HepG2 (cell line): ENCODE data around the gene CYSRT1. TPM values are rescaled to one million over a fixed set of nuclear protein-coding genes. Genes with fewer than 3 reads are reported as not detected.

ENCODE experiments used
- ARID4A ChIP-seq: sonication (generic); formaldehyde crosslinking; IDR thresholded peaks from 2 replicates; pipeline ENCODE4 v1.5.0; 2020; ENCODE audit warnings: mild to moderate bottlenecking, missing genetic modification reagents, borderline replicate concordance
- FIP1L1 ChIP-seq: fragments of 200-400 bp; formaldehyde crosslinking; IDR thresholded peaks from 2 replicates; pipeline ENCODE4 v1.6.1; 2018; ENCODE audit warnings: low read depth, mild to moderate bottlenecking, low read length, moderate library complexity, borderline replicate concordance; ENCODE audit not compliant: insufficient read depth
- FOXK1 ChIP-seq: sonication (generic); formaldehyde crosslinking; IDR thresholded peaks from 2 replicates; pipeline ENCODE4 v1.4.0; 2020; ENCODE audit warnings: low read depth, missing genetic modification reagents, borderline replicate concordance
- HOXA3 ChIP-seq: sonication (generic); formaldehyde crosslinking; IDR thresholded peaks from 2 replicates; pipeline ENCODE4 v1.5.0; 2020; ENCODE audit warnings: missing genetic modification reagents
- KDM4B ChIP-seq: sonication (generic); formaldehyde crosslinking; IDR thresholded peaks from 2 replicates; pipeline ENCODE4 v1.4.0; 2020; ENCODE audit warnings: missing genetic modification reagents
- MNT ChIP-seq: fragments of 450-650 bp; IDR thresholded peaks from 2 replicates; pipeline ENCODE4 v1.6.1; 2016
- POLR2AphosphoS5 ChIP-seq: IDR thresholded peaks from 2 replicates; pipeline ENCODE4 v1.6.1; 2012; ENCODE audit warnings: low read depth, low read length
- RBM39 ChIP-seq: fragments of 200-400 bp; formaldehyde crosslinking; IDR thresholded peaks from one replicate; pipeline ENCODE4 v1.6.1; 2018; ENCODE audit warnings: antibody characterized with exemption, mild to moderate bottlenecking, low read depth, low read length; ENCODE audit not compliant: poor library complexity, severe bottlenecking
- SAFB2 ChIP-seq: sonication (generic); formaldehyde crosslinking; IDR thresholded peaks from 2 replicates; pipeline ENCODE4 v1.5.1; 2020; ENCODE audit warnings: missing genetic modification reagents, low read depth, mild to moderate bottlenecking, borderline replicate concordance
- ZMYM2 ChIP-seq: sonication (generic); formaldehyde crosslinking; IDR thresholded peaks from 2 replicates; pipeline ENCODE4 v1.8.0; 2022; ENCODE audit warnings: mild to moderate bottlenecking, missing genetic modification reagents
- ZMYM4 ChIP-seq: sonication (generic); formaldehyde crosslinking; IDR thresholded peaks from 2 replicates; pipeline ENCODE4 v1.8.1; 2023; ENCODE audit warnings: mild to moderate bottlenecking, missing genetic modification reagents
- ZNF17 ChIP-seq: sonication (generic); formaldehyde crosslinking; IDR thresholded peaks from 2 replicates; pipeline ENCODE4 v1.5.0; 2020; ENCODE audit warnings: mild to moderate bottlenecking, missing genetic modification reagents
- ZNF205 ChIP-seq: IDR thresholded peaks from 2 replicates; pipeline ENCODE4 v1.6.1; 2018; ENCODE audit warnings: missing biosample characterization, missing genetic modification reagents
- ZNF235 ChIP-seq: sonication (generic); formaldehyde crosslinking; IDR thresholded peaks from 2 replicates; pipeline ENCODE4 v1.8.1; 2023; ENCODE audit warnings: mild to moderate bottlenecking, missing genetic modification reagents, borderline replicate concordance
- ZNF556 ChIP-seq: sonication (generic); formaldehyde crosslinking; IDR thresholded peaks from 2 replicates; pipeline ENCODE4 v1.4.0; 2020; ENCODE audit warnings: mild to moderate bottlenecking, missing genetic modification reagents, borderline replicate concordance
- ZNF672 ChIP-seq: sonication (generic); formaldehyde crosslinking; IDR thresholded peaks from 2 replicates; pipeline ENCODE4 v1.8.1; 2022; ENCODE audit warnings: missing genetic modification reagents
- ZNF780A ChIP-seq: sonication (generic); formaldehyde crosslinking; IDR thresholded peaks from 2 replicates; pipeline ENCODE4 v1.8.0; 2022; ENCODE audit warnings: mild to moderate bottlenecking, missing genetic modification reagents, moderate library complexity
- ZSCAN25 ChIP-seq: sonication (generic); formaldehyde crosslinking; IDR thresholded peaks from 2 replicates; pipeline ENCODE4 v1.8.0; 2022; ENCODE audit warnings: mild to moderate bottlenecking, missing genetic modification reagents
- polyA plus RNA-seq, 8 experiments: library from polyadenylated mRNA; depleted of rRNA in 3 of 8; stranded (reverse) in 7 of 8; unstranded in 1 of 8; fragments of >200 nt; fragmentation: Illumina TruSeq in 4 of 8; extraction: Trizol in 4 of 8; gene quantifications; 2 replicates each; pipeline versions ENCODE4 v1.2.1 to v1.2.3, GENCODE V29; 2011 to 2016; ENCODE audit warnings: low read depth in 4 of 8, missing spikeins in 1 of 8, mixed read lengths in 1 of 8; ENCODE audit not compliant: insufficient read depth in 1 of 8
- total RNA-seq, 5 experiments: library from RNA; depleted of rRNA; stranded (reverse); fragments of >200 nt; fragmentation: Illumina TruSeq; extraction: Trizol; gene quantifications; 2 replicates each; pipeline ENCODE4 v1.2.3, GENCODE V29; 2016; ENCODE audit warnings: low read depth in 1 of 5
- TF ChIP-seq, protein P1 (sequence below): sonication (generic); formaldehyde crosslinking; conservative IDR thresholded peaks from 2 replicates; pipeline ENCODE4 v1.4.0; 2020; ENCODE audit warnings: mild to moderate bottlenecking, missing genetic modification reagents, moderate library complexity

The CYSRT1 gene
- total and polyA plus RNA-seq, 2 of the 13 experiments (the other 11 are each of a cell fraction or from before 2014, with no cell fraction given) = 1.5 to 2.1 TPM

DNA sequence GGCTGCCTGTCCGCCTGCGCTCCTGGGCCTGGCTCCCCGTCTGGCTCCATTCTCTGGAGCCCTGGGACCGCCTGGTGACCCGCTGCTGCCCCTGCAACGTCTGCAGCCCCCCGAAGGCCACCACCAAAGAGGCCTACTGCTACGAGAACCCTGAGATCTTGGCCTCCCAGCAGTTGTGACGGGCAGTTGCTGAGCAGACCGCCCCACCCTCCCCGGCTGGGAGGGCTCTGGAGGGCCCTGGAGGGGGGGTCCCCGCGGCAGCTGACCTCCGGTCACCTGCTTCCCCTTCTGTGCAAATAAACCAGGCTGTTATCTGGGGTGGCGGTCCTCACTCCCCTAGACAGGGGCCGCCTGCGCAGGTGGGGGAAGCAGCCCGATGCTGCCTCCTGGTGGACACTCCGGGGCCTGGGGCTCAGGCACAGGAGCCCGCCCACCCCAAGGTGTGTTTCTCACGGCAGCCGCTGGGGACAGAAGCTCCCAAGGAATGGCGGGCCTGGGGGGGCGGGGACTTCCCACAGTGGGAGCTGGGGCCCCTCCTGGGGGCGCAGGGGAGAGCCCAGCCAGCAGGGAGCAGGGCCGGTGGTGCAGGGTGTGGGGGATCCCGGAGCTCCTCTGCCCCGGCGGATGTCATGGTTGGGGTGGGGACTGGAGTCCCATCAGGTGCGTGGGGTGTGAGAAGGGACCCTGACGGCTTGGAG lies 11.4 kb downstream of the CYSRT1 start (continued):
- TF ChIP-seq, protein P1, sequence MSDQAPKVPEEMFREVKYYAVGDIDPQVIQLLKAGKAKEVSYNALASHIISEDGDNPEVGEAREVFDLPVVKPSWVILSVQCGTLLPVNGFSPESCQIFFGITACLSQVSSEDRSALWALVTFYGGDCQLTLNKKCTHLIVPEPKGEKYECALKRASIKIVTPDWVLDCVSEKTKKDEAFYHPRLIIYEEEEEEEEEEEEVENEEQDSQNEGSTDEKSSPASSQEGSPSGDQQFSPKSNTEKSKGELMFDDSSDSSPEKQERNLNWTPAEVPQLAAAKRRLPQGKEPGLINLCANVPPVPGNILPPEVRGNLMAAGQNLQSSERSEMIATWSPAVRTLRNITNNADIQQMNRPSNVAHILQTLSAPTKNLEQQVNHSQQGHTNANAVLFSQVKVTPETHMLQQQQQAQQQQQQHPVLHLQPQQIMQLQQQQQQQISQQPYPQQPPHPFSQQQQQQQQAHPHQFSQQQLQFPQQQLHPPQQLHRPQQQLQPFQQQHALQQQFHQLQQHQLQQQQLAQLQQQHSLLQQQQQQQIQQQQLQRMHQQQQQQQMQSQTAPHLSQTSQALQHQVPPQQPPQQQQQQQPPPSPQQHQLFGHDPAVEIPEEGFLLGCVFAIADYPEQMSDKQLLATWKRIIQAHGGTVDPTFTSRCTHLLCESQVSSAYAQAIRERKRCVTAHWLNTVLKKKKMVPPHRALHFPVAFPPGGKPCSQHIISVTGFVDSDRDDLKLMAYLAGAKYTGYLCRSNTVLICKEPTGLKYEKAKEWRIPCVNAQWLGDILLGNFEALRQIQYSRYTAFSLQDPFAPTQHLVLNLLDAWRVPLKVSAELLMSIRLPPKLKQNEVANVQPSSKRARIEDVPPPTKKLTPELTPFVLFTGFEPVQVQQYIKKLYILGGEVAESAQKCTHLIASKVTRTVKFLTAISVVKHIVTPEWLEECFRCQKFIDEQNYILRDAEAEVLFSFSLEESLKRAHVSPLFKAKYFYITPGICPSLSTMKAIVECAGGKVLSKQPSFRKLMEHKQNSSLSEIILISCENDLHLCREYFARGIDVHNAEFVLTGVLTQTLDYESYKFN = peak; percentile 87
- TF ChIP-seq KDM4B (0 out of 2 replicates have a peak, but pooled peaks have one; percentile 69), ARID4A (peak; percentile 85; the same call in 1 of the 2 replicates), MNT (no peak), POLR2AphosphoS5 (peak; percentile 70), ZNF235 (0 out of 2 replicates have a peak, but pooled peaks have one; percentile 8), ZNF17 (CRISPR knock-in tag) (no peak), SAFB2 (CRISPR knock-in tag) (peak; percentile 91; the same call in 1 of the 2 replicates), RBM39 (peak; percentile 89), ZMYM2 (CRISPR knock-in tag) (peak; percentile 30; the same call in 1 of the 2 replicates), ZNF556 (CRISPR knock-in tag) (peak; percentile 63; the same call in 1 of the 2 replicates), HOXA3 (CRISPR knock-in tag) (peak; percentile 88), ZMYM4 (CRISPR knock-in tag) (peak; percentile 67), ZNF205 (CRISPR knock-in tag) (peak; percentile 70; the same call in 1 of the 2 replicates), ZNF780A (CRISPR knock-in tag) (peak; percentile 56; the same call in 1 of the 2 replicates), FIP1L1 (0 out of 2 replicates have a peak, but pooled peaks have one; percentile 77), ZNF672 (CRISPR knock-in tag) (0 out of 2 replicates have a peak, but pooled peaks have one; percentile 27), ZSCAN25 (CRISPR knock-in tag) (peak; percentile 76), FOXK1 (CRISPR knock-in tag) (peak; percentile 40; the same call in 1 of the 2 replicates)
